Measurements from ENCODE around the gene CFAP299.

The CFAP299 gene

DNA sequence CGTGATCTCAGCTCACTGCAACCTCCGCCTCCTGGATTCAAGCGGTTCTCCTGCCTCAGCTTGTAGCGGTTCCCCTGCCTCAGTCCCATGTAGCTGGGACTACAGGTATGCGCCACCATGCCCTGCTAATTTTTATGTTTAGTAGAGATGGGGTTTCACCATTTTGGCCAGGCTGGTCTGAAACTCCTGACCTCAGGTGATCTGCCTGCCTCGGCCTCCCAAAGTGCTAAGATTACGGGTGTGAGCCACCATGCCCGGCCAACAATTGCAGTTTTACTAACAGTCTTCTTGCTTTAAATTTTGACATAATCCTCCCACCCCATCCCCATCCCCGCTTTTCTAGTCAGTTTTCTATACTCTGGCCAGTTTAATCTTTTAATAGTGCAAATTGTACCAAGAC is 112.0 kb downstream of the CFAP299 start:
- DNase-seq (ENCODE audit: low read depth) = no peak

DNA sequence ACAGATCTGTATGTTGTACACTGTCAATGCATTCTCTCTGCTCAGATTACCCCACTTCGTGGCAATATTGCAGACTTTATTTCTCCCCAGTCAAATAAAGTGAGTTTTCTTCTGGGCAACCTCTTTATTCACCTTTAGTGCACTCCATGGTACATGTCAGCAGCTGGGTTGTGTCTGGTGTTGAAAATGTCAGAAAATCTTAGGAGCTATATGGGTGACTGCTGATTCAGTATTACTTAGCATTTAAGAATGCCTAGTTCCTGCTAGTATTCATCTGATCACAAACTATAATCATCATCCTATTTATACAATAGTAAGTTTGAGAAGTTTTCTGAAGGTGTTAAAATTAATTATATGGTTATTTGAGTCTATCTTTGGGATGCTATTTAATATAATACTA is 112.5 kb downstream of the CFAP299 start:
- no peak for DNase-seq (ENCODE audit: low read depth)

DNA sequence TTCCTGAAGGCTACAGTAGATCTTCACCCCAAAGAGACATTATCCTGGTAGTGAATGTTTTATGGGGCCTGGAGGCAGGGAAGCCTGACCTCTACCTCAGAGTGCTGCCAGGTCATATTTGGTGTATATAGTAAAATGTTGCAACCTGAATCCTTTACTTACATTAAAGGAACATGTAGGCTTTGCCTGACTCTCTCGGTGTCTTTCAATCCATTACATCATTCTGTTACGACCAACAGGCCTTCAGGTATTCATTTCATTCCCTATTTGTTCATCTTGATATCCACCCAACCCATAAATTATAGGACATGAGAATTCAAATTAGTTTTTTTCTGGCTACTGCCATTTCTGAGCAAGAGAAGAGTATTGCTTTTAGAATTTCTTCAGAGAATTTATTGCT is 116.5 kb downstream of the CFAP299 start:
- DNase-seq (ENCODE audit: low read depth) = no peak

DNA sequence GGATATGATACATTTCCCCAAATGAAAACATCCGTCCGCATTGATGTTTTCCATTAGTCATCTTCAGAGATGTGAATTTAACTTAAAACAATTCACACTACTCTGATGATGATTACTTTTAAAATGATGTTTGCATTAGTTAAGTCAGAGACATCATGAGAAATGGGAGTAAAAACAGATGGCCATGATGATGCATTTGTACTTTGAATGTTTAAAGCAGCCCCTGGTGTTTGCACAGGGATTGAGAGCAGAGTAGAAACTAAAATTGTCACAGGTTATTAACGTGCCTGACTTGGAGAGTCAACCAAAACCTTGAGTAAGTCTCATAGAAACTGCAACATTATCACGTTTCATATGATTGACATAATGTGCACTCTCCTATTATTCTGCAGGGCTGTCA is 117.2 kb downstream of the CFAP299 start:
- no peak for DNase-seq (ENCODE audit: low read depth)

DNA sequence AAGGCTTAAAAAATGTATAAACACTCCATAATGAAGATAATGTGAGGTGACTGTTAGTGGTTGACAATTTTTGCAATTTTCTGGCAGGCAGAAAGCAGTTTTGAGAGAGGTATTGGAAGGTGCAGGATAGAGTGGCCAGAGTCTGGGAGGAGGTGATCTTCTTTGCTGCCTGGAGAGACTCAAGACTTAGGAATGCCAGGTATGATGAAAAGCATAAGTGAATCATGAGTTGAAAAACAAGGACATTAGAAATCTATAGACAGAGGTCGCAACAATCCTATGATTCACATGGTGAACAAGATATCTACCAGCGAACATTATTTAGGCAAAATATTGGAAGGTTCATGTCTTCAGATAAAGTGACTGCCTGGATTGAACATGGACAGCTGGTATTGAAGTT is 118.5 kb downstream of the CFAP299 start:
- no peak for DNase-seq (ENCODE audit: low read depth)

DNA sequence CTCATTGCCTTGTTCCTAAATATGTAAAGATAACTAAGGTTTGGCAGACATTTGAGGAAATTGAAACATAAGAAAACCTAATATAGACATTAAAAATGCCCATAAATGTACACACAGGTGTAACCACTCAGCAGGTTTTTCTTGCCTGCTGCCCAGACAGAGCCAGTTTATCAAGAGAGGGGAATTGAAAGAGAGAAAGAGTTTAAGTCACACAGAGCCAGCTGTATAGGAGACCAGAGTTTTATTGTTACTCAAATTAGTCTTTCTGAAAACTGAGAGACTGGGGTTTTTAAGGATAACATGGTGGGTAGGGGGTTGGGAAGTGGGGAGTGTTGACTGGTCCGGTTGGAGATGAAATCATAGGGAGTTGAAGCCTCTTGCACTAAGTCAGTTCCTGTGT is 119.0 kb downstream of the CFAP299 start:
- DNase-seq (ENCODE audit: low read depth) = no peak

DNA sequence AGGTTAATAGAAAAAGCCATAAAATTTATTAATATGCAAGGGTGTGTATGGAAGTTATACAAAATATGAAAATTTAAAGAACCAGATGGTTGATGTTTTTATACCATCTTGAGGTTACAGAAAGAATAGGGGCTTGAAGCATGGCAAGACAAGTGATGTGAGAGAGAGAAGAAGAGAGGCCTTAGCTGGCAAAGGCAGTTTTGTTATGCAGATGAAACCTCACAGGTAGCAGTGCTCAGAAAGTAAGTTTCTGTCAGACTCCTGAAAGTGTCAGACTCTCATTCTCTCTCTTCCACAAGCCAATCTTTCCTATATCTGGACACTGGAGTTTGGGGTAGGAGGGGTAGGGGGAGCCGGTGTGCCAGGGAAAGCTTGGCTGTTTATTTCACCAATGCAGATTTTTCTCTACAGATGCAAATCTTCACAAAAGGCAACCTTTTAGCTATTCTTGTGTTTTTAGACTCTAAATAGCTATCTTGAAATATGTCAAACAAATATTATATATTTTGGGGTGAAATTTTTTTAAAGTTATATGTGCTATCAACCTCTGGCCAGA is 124.5 kb downstream of the CFAP299 start:
- DNase-seq (ENCODE audit: low read depth) = no peak

DNA sequence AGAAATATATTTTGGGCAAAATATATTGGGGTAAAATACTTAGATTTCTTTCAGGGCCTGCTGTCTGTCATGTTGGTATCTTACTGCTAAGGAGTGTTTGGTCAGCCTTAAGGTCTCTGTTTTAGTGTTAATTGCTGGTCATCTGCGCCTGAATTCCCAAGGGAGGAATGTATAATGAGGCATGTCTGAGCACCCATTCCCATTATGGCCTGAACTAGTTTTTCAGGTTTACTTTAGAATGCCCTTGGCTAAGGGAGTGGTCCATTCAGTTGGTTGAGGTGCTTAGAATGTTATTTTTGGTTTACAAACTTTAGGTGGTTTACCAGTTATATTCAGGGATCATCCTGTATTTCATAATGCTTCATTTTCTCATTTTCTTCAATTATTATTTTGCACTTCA is 125.9 kb downstream of the CFAP299 start:
- DNase-seq (ENCODE audit: low read depth) = no peak

DNA sequence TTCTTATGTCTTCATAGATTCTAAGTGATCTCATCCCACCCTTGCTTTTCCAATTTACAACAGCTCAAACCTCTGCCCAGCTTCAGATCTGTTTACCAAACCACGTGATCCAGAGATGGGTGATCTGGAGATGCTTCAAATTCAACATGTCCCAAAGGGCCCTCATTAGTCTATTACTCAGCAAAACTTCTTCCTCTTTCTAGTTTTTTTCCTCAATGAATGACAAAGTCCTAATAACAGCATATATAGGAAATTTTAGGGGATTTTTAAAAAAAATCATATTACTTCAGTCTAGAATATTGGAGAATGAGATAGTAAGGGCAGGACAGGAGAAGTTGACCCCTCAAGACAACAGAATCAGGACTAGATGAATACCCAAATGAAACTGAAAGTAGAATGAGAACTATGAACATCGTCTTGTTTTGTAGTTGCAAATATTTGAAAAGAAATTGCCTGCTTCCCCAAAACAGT is 127.1 kb downstream of the CFAP299 start:
- DNase-seq (ENCODE audit: low read depth) = peak; percentile 69

DNA sequence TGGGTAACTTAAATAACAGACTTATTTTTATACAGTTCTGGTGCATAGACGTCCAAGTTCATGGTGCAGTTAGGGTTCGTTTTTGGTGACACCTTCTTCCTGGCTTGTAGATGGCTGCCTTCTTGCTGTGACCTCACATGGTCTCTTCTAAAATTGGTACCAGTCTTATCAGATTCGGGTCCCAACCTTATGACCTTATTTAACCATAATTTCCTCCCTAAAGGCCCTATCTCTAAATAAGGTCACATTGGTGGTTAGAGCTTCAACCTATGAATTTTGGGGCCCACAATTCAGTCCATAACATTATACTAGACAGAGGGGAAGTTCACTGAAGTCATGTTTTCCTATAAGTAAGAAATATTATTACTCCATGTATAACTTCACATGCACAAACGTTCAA is 128.0 kb downstream of the CFAP299 start:
- DNase-seq (ENCODE audit: low read depth) = no peak

DNA sequence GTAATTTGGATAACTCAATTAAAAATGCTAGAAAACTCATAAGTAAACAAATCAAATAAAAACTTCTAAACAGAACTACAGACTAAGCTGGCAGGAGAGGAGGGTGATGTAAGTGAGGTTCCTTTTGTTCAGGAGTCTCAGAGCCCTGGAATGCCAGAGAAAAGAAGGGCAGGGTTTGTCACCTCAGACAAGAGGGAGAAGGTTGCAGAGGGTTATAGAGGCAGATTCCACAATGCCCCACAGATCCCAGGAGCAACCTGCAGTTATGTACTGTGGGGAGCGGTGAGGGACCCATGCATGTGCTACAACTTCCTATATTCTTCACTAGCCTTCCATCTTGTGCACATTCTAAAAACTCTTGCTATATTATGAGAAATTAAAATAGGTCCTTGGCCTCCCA is 129.7 kb downstream of the CFAP299 start:
- no peak for DNase-seq (ENCODE audit: low read depth)

DNA sequence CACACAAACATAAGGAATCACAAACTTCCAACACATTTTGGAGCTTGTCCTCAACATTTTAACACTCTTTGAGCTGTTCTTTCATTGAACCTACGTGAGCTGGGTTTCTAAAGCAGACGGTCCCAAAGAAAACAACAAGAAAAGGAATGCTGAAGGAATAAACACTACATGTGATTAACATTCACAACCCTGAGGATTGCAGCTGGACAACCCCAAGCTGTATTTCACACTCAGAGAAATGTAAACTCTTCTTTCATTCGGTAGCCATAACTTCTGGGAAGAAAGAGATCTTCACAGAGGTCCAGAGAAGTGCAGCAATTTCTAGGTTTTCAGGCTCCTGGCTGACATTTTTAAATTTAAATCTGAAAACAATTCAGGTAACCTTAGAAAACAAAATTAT is 130.2 kb downstream of the CFAP299 start:
- no peak for DNase-seq (ENCODE audit: low read depth)

DNA sequence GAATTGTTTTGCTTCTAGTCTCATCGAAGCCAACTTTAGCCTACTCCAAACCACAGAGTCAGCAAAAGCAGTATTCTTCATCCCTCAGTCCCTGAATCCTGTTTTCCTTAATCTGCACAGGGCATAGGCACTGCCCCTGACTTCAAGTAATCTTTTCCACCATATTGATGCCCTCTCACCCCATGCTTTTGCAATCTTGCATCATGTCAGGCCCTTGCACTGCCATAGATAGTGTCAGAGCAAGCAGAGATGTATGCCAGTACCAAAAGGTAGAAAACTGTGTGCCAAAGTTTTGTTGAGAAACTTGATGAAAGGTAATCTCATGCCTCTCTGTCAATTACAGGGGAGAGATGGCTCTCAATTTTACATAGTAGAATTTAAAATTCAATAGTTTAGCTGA is 131.1 kb downstream of the CFAP299 start:
- no peak for DNase-seq (ENCODE audit: low read depth)

DNA sequence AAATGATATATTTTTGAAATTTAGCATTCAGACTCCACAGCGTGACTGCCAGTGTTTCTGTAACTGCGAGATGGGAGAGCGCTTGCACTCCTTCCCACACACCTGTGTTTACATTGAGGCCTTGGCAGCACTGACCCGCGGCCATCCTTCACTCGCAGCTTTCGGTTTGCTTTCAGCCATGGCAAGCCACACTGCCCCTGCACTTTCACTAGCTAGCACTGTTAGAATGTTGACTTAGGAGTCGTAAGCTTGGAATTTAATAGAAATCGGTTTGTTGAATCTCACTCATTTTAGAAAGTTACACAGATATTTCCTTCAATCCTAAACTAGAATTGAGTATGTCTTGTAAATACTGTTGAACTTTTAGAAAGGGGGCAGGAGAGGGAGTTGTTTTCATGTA is 136.2 kb downstream of the CFAP299 start:
- DNase-seq (ENCODE audit: low read depth) = no peak

DNA sequence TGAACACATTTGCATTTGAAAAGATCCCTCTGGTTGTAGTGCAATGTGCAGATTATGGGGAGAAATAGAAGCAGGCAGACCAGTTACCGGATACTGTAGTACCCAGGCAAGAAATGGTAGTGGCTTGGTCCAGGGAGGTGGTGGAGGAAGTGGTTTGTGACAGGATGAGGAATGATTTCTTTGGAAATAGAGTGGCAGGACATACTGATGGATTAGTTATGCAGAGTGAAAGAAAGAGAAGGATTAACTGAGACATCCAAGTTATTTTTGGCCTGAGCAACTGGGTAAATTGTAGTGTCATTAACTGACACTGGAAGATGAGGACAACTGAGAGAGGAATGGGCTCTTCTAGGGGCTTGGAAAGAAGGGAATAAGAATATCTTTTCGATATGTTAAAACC is 139.7 kb downstream of the CFAP299 start:
- DNase-seq (ENCODE audit: low read depth) = no peak

DNA sequence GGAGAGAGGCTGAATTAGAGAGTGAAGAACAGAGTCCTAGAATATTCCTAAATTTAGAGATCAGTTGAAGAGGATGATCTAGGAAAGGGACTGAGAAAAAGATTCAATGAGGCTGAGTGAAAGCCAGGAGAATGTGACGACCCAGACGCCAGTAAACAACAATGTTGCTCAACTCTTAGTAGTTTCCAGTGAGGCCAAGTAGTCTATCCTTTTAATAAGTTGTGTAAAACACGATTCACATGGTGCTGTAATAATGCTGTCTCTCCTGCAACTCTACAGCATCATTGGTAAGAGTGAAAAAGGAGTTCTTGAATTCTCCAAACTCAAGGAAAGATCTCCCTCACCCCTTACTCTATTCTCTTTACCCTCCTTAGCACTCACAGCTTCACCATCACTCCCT is 140.3 kb downstream of the CFAP299 start:
- peak; percentile 9 for DNase-seq (ENCODE audit: low read depth)

DNA sequence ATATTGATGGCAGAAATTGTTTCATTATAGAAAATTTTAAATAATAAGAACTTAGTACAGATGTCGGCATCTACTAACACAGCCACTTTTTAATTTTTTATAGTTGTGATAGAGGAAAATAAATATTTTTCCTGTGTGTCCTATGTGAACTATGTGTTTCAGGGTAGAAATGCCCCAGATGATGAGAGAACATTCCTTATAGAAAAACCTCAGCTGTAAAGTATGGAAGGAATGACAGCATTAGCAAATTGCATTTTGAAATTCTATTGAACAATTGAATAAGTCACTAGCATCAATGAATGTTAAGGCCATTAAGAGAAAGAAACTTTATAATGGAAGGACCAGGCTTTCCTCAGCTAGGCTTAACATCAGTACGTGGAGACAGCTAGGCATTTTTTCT is 149.2 kb downstream of the CFAP299 start:
- DNase-seq (ENCODE audit: low read depth) = no peak

DNA sequence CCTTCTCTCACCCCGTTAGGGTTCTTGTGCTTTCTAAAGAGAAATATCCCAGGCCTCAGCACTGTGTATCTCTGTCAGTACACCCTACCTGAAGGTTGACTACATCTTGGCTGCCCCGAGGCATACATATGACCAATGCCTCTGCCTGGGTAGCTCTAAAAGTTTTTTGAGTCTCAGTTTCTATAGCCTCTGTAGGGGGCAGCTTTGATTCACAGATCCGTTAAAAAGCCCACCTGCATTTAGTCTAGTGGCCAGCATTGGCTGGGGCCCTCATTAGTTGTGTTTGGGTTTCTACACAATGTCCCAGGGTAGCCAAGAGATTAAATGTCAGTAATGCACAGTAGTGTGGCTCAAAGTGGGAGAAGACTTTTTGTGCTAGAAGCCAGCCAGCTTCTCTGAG is 151.1 kb downstream of the CFAP299 start:
- DNase-seq (ENCODE audit: low read depth) = no peak

DNA sequence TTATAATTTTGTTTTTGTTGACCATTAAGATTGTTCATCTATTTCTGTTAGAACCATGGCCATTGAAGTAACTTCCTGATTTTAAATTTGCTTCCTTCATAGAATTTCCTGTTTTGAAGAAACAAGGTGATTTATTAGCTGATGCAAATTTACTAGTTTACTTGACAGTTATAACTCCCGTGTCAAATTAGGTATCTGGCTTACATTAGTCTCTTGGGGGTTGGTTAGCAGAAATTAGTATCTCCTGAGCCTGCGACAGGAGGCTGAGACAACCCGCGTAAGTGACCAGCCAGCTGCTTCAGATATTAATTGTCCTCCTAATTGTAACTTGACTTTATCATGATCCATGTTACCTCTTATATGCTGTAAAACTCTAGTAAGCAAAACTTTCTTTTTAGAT is 154.3 kb downstream of the CFAP299 start:
- no peak for DNase-seq (ENCODE audit: low read depth)

DNA sequence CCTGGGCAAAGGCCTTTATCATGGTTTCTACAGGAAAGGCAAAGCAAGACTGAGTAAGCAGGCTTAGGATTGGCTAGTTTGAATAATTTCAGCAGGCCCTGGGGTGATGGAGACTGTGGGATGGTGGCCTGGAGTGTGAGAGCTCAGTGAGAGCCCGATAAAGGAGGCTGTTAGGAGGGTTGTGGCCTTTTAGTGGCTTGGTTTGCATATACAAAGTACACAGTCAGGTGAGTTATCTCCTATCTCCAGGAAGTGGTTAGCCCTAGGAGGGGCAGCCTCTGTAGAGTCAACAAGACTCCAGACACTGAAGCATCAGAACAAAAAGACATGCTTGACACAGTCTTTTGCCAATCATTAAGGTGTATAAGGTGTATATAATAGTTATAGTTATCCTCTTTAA is 157.2 kb downstream of the CFAP299 start:
- no peak for DNase-seq (ENCODE audit: low read depth)

DNA sequence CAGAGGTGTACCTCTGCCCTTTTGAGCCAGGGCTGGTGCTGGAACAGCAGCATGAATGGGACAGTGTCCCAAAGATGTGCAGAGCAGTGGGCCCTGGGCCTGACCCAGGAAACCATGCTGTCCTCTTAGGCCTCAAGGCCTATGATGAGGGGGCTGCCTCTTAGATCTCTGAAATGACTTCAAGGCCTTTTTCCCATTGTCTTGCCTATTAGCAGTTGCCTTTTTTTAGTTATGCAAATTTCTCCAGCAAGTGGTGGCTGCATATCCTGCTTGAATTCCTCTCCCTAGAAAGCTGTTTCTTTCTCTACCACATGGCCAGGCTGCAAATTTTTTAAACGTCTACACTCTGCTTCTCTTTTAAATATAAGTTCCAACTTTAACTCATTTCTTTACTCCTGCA is 160.3 kb downstream of the CFAP299 start:
- DNase-seq (ENCODE audit: low read depth) = no peak

DNA sequence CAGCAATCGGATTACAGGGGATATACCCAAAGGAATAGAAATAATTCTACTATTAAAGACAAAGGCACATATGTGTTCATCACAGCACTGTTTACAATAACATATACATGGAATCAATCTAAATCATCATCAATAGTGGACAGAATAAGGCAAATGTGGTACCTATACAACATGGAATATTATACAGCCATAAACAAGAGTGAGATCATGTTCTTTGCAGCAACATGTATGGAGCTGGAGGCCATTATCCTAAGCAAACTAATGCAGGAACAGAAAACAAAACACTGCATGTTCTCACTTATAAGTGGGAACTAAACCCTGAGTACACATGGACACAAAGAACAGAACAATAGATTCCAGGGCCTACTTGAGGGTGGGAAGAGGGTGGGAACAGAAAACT is 163.2 kb downstream of the CFAP299 start:
- DNase-seq (ENCODE audit: low read depth) = no peak

DNA sequence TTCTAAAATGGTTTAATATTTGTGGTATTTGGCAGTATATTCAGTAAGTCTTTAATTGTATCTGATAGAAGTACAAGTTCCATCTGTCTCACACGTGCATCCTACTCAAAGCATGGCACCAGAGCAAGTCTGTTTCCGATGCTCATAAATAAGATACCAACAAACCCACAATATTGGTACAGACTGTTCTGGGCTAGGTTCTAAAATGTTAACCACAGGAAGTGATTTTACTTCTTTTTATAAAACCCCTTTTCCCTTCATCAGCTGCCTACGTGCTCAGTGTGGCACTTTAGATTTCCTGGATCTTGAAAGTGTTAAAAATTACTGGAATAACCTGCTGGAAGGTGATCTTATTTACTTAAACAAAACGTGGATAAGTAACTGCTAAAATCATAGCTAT is 165.1 kb downstream of the CFAP299 start:
- DNase-seq (ENCODE audit: low read depth) = peak; percentile 61

DNA sequence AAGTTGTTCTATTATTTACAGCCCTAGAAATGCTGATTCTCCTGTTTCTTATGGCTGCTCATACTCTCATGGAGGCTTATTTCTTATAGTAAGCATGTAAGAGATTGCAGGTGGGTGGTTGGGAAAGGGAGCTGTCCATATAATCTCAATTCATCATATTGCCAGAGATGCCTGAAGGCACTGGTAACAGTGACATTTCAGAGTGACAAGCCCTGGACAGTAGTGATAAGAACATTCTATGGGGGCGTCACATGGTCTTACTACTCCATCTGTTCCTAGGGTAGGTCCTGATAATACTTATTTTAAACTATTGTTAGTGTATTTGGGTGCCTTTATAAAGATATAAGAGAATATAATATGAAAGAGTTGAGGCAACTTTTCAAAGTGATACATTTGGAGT is 171.5 kb downstream of the CFAP299 start:
- no peak for DNase-seq (ENCODE audit: low read depth)

DNA sequence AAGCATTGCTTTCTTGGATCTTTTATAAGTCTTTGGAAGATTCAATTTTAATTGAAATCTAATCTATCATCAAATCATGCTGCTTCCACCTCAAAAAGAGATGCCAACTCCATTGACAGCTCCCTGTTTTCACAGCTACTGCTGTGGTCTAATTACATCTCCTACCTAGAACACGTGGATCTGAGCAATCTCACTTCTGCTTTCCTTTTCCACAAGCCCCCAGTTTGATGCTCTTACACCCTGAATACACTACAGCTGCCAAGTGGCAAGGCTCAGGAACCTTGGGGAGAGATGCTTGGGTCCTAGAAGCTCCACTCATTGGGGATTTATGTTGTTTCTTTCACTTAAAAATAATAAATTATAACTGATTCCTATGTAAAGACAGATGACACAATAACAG is 172.0 kb downstream of the CFAP299 start:
- DNase-seq (ENCODE audit: low read depth) = no peak

All from fibroblast of gingiva (primary cell).